GM23248 (cell line): Measurements from ENCODE around the gene HOXB2. TPM values are rescaled to one million over a fixed set of nuclear protein-coding genes. Genes with fewer than 3 reads are reported as not detected.

ENCODE experiments used
- DNase-seq: peaks from one replicate; pipeline ENCODE4 v3.0.0-alpha.2; 2015
- H2AFZ ChIP-seq: fragments of 200-600 bp; sonication (generic); 2 replicates; pipeline ENCODE4 v1.6.1; 2016; ENCODE audit warnings: antibody characterized with exemption
- H3F3A ChIP-seq: fragments of 200-600 bp; sonication (generic); 2 replicates; pipeline ENCODE4 v1.6.1; 2016; ENCODE audit warnings: mild to moderate bottlenecking, antibody characterized with exemption, mixed run types; ENCODE audit not compliant: insufficient read depth
- H3K27ac ChIP-seq: fragments of 200-600 bp; sonication (generic); 2 replicates; pipeline ENCODE4 v1.5.1; 2016; ENCODE audit warnings: mild to moderate bottlenecking
- H3K27me3 ChIP-seq: fragments of 200-600 bp; sonication (generic); replicated peaks from 2 replicates; pipeline ENCODE4 v1.6.1; 2016; ENCODE audit warnings: mild to moderate bottlenecking; ENCODE audit not compliant: insufficient read depth
- H3K36me3 ChIP-seq: fragments of 200-600 bp; sonication (generic); 2 replicates; pipeline ENCODE4 v1.6.1; 2016; ENCODE audit warnings: low read depth, mild to moderate bottlenecking
- H3K4me1 ChIP-seq: fragments of 200-600 bp; sonication (generic); 2 replicates; pipeline ENCODE4 v1.6.1; 2016; ENCODE audit warnings: mild to moderate bottlenecking; ENCODE audit not compliant: insufficient read depth
- H3K4me2 ChIP-seq: fragments of 200-600 bp; sonication (generic); one replicate; pipeline ENCODE4 v1.6.1; 2016; ENCODE audit warnings: mild to moderate bottlenecking; ENCODE audit not compliant: unreplicated experiment
- H3K4me3 ChIP-seq: fragments of 200-600 bp; sonication (generic); 2 replicates; pipeline ENCODE4 v1.5.1; 2016; ENCODE audit warnings: mild to moderate bottlenecking
- H3K79me2 ChIP-seq: fragments of 200-600 bp; sonication (generic); 2 replicates; pipeline ENCODE4 v1.6.1; 2016; ENCODE audit warnings: mild to moderate bottlenecking; ENCODE audit not compliant: insufficient read depth
- H3K9ac ChIP-seq: fragments of 200-600 bp; sonication (generic); 2 replicates; pipeline ENCODE4 v1.6.1; 2016; ENCODE audit warnings: mild to moderate bottlenecking
- H3K9me2 ChIP-seq: fragments of 200-600 bp; sonication (generic); 2 replicates; pipeline ENCODE4 v1.6.1; 2016; ENCODE audit warnings: mixed run types, mild to moderate bottlenecking, moderate library complexity; ENCODE audit not compliant: insufficient read depth
- H3K9me3 ChIP-seq: fragments of 200-600 bp; sonication (generic); one replicate; pipeline ENCODE4 v1.6.1; 2017; ENCODE audit warnings: low read depth
- H4K20me1 ChIP-seq: fragments of 200-600 bp; sonication (generic); 2 replicates; pipeline ENCODE4 v1.6.0; 2016; ENCODE audit not compliant: insufficient read depth
- EZH2 ChIP-seq: fragments of 200-600 bp; sonication (generic); IDR thresholded peaks from 2 replicates; pipeline ENCODE4 v1.6.1; 2018; ENCODE audit warnings: antibody characterized with exemption, mild to moderate bottlenecking; ENCODE audit not compliant: insufficient read depth, poor library complexity, severe bottlenecking
- EZH2phosphoT487 ChIP-seq: fragments of 200-600 bp; sonication (generic); IDR thresholded peaks from 2 replicates; pipeline ENCODE4 v1.6.1; 2018; ENCODE audit warnings: antibody characterized with exemption, moderate library complexity, mild to moderate bottlenecking, low read depth; ENCODE audit not compliant: insufficient read depth
- WGBS, 2 experiments: methylation state at CpG; one replicate each; pipeline ENCODE4 v1.1.6; 2015 to 2017; ENCODE audit warnings: low lambda C conversion rate in 2 of 2, low coverage in 1 of 2; ENCODE audit errors: missing lambda C conversion rate in 2 of 2; 5-methylcytosine and 5-hydroxymethylcytosine counted together
- in situ Hi-C: fragments of 300-500 bp; cut with MboI; formaldehyde crosslinking; loops from 2 replicates; pipeline ENCODE4 v1.15.0; 2020
- polyA plus RNA-seq: library from polyadenylated mRNA; unstranded; fragments of >200 nt; fragmentation: Nextera tagmentation; extraction: Ambion mirVana; gene quantifications from 2 replicates; pipeline ENCODE4 v1.2.1, GENCODE V29; 2016
- total RNA-seq: library from RNA; depleted of rRNA; stranded (reverse); fragments of >200 nt; shearing (Covaris generic); gene quantifications from 2 replicates; pipeline ENCODE4 v1.2.3, GENCODE V29; 2014

The HOXB2 gene
- total and polyA plus RNA-seq, 2 experiments from 2014 or later, result 12.1 to 25.3 TPM

- 76 to 78% methylated on average over 34 of the region's 34 CpGs for WGBS, 2 experiments
- Histone ChIP-seq H3K4me2 (peak overlapping the region; percentile 94), H2AFZ (peak overlapping the region; percentile 96), H3K4me1 (peaks cover 27% of the 10 kb centered on the region), H3F3A (peaks cover 30% of the 10 kb centered on the region; the same call in 1 of the 2 replicates), H3K27ac (peak overlapping the region; percentile 65; the same call in 1 of the 2 replicates), H4K20me1 (no peaks in the 10 kb centered on the region), H3K9ac (peak overlapping the region; percentile 78), H3K4me3 (peak overlapping the region; percentile 90), H3K9me2 (no peaks in the 10 kb centered on the region), H3K27me3 (no peaks in the 10 kb centered on the region), H3K79me2 (peaks cover 21% of the 10 kb centered on the region), H3K9me3 (no peaks in the 10 kb centered on the region), H3K36me3 (no peaks in the 10 kb centered on the region)
- in situ Hi-C loops, result no loop called here
- no peak for DNase-seq
- TF ChIP-seq EZH2phosphoT487 (no peak), EZH2 (no peak)
Observed at GRCh38 chr17:48586355-48587258, 41.7 kb upstream of the HOXB2 start.

- in situ Hi-C loops, result no loop called here
- Histone ChIP-seq H3K4me3 (peak overlapping the region; percentile 90), H3K4me1 (peaks cover 27% of the 10 kb centered on the region), H3K9ac (0 out of 2 replicates have a peak overlapping the region, but pooled peaks have one; percentile 6), H3K4me2 (peak overlapping the region; percentile 94), H4K20me1 (no peaks in the 10 kb centered on the region), H3K79me2 (peaks cover 45% of the 10 kb centered on the region), H3F3A (peaks cover 30% of the 10 kb centered on the region; the same call in 1 of the 2 replicates), H3K27me3 (no peaks in the 10 kb centered on the region), H3K27ac (peak overlapping the region; percentile 65), H2AFZ (no peak overlapping the region), H3K9me3 (no peaks in the 10 kb centered on the region), H3K9me2 (no peaks in the 10 kb centered on the region), H3K36me3 (no peaks in the 10 kb centered on the region)
- WGBS, 2 experiments, result 0% methylated on average over 2 of the region's 2 CpGs
- peak; percentile 76 for DNase-seq
- TF ChIP-seq EZH2phosphoT487 (no peak), EZH2 (no peak)
Observed at GRCh38 chr17:48584223-48584741, 39.4 kb upstream of the HOXB2 start.

DNA sequence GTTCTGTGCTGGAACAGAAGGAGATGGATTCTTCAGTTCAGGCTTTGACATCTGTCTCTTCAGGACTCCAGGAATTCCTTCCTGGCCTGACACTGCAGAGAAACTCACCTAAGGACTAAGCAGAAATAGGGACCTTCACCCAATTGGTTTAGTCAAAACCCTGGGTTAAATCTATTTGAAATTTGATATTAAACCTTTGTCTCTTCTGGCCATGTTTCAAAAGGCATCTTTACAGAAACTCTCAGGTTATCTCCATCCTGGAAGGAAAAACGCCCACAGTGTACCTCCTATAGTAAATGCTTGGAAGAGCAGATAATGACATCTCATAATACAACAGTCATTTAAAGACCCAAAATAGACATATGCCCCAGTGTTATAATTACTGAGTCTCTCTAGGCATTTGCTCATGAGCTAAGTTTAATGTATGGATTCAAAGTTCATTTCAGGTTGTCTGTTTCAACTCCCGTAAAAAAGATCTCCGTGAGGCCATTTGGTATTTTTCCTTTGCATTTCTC lies 38.9 kb upstream of the HOXB2 start:
- Histone ChIP-seq H4K20me1 (no peaks in the 10 kb centered on the region), H3K4me3 (0 out of 2 replicates have a peak overlapping the region, but pooled peaks have one; percentile 90), H3F3A (peaks cover 30% of the 10 kb centered on the region; the same call in 1 of the 2 replicates), H3K27me3 (no peaks in the 10 kb centered on the region), H3K4me2 (peak overlapping the region; percentile 94), H2AFZ (no peak overlapping the region), H3K79me2 (peaks cover 50% of the 10 kb centered on the region), H3K27ac (peak overlapping the region; percentile 65), H3K4me1 (peaks cover 27% of the 10 kb centered on the region), H3K36me3 (no peaks in the 10 kb centered on the region), H3K9ac (0 out of 2 replicates have a peak overlapping the region, but pooled peaks have one; percentile 6), H3K9me2 (no peaks in the 10 kb centered on the region), H3K9me3 (no peaks in the 10 kb centered on the region)
- WGBS, 2 experiments, result 92 to 94% methylated on average over 3 of the region's 3 CpGs
- in situ Hi-C loops, result no loop called here
- no peak for TF ChIP-seq EZH2
- no peak for TF ChIP-seq EZH2phosphoT487
- no peak for DNase-seq

DNA sequence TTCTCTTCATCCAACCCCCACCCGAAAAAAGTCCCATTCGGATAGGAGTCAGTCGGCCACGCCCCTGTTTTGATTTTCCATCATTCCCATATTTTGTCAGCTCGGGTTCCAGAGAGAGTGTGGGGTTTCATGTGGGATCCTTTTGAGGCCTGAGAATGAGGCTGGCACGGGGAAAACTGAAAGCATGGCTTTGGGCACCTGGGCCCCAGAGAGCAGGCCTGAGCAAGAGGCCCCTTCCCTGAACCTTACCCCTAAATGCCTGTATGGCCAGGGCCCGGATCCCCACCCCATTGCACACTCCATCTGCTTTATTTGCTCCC lies 37.8 kb upstream of the HOXB2 start:
- Histone ChIP-seq H3F3A (peaks cover 30% of the 10 kb centered on the region; the same call in 1 of the 2 replicates), H3K79me2 (peaks cover 53% of the 10 kb centered on the region), H3K36me3 (no peaks in the 10 kb centered on the region), H2AFZ (peak overlapping the region; percentile 79), H3K4me1 (peaks cover 27% of the 10 kb centered on the region), H3K27me3 (no peaks in the 10 kb centered on the region), H3K27ac (peak overlapping the region; percentile 75), H4K20me1 (no peaks in the 10 kb centered on the region), H3K9me2 (no peaks in the 10 kb centered on the region), H3K4me2 (peak overlapping the region; percentile 90), H3K9me3 (no peaks in the 10 kb centered on the region), H3K4me3 (peak overlapping the region; percentile 74), H3K9ac (peak overlapping the region; percentile 85)
- WGBS, 2 experiments, result 24 to 29% methylated on average over 7 of the region's 7 CpGs
- no peak for DNase-seq
- in situ Hi-C loops, result no loop called here
- TF ChIP-seq EZH2phosphoT487 (no peak), EZH2 (no peak)
